B cell (primary cell): ENCODE measurements around the gene ARHGAP1. TPM values are rescaled to one million over a fixed set of nuclear protein-coding genes. Genes with fewer than 3 reads are reported as not detected.

Experiments
- ATAC-seq: fragments of 200-7000 bp; cut with Tn5 transposase; one replicate; pipeline ENCODE4 v1.10.0; 2021; ENCODE audit warnings: low read depth, mild to moderate bottlenecking, moderate number of reproducible peaks, moderate library complexity
- CTCF ChIA-PET: fragments of 350-600 bp; sonication (Branson Sonifier 250); formaldehyde crosslinking; loops from one replicate; lab custom pipeline; 2021; ENCODE audit warnings: antibody characterized with exemption, inconsistent platforms; lab: Charles Lee
- POLR2A ChIA-PET: fragments of 350-600 bp; sonication (Branson Sonifier 250); formaldehyde crosslinking; loops from one replicate; lab custom pipeline; 2021; ENCODE audit warnings: antibody characterized with exemption; lab: Charles Lee
- DNase-seq: peaks from one replicate; pipeline ENCODE4 v3.0.0; 2013
- H2AFZ ChIP-seq: 2 replicates; pipeline ENCODE4 v1.6.1; 2012; ENCODE audit warnings: mild to moderate bottlenecking, low read depth, low read length; ENCODE audit not compliant: insufficient read depth, poor library complexity, severe bottlenecking
- H3K27ac ChIP-seq, 2 donors: 1 replicate in 1 of 2; 2 replicates in 1 of 2; pipeline ENCODE4 v1.5.1; 2012 to 2013; ENCODE audit warnings: low read length in 2 of 2, mild to moderate bottlenecking in 2 of 2, moderate library complexity in 1 of 2
- H3K27me3 ChIP-seq, 4 experiments: fragments of 200-600 bp in 1 of 4; sonication (generic) in 1 of 4; replicated peaks in 1 of 4; 1 replicate in 2 of 4; 2 replicates in 2 of 4; pipeline versions ENCODE4 v1.6.1 to v1.7.0; 2013 to 2016; ENCODE audit warnings: low read length in 3 of 4, mild to moderate bottlenecking in 2 of 4, mixed read lengths in 1 of 4, moderate library complexity in 1 of 4; ENCODE audit not compliant: insufficient read depth in 4 of 4, control insufficient read depth in 3 of 4; ENCODE audit errors: control extremely low read depth in 1 of 4
- H3K36me3 ChIP-seq, 2 experiments: replicated peaks in 1 of 2; 1 replicate in 1 of 2; 2 replicates in 1 of 2; pipeline versions ENCODE4 v1.6.1 to v1.7.1; 2013; ENCODE audit warnings: low read length in 1 of 2; ENCODE audit not compliant: insufficient read depth in 2 of 2, control insufficient read depth in 1 of 2; ENCODE audit errors: control extremely low read depth in 1 of 2, extremely low read depth in 1 of 2
- H3K4me1 ChIP-seq, 2 donors: fragments of 200-600 bp in 1 of 2; sonication (generic) in 1 of 2; 1 replicate in 1 of 2; 2 replicates in 1 of 2; pipeline versions ENCODE4 v1.5.1 to v1.6.1; 2013 to 2017; ENCODE audit warnings: low read length in 2 of 2; ENCODE audit not compliant: control insufficient read depth in 2 of 2, insufficient read depth in 2 of 2
- H3K4me2 ChIP-seq: replicated peaks from 2 replicates; pipeline ENCODE3; 2012; ENCODE audit warnings: mild to moderate bottlenecking, low read depth, low read length; ENCODE audit not compliant: poor library complexity, severe bottlenecking
- H3K4me3 ChIP-seq, 5 experiments: fragments of 200-600 bp in 1 of 5; sonication (generic) in 1 of 5; 1 replicate in 3 of 5; 2 replicates in 2 of 5; pipeline versions ENCODE4 v1.5.1 to v1.7.0; 2011 to 2016; ENCODE audit warnings: low read length in 4 of 5, mild to moderate bottlenecking in 4 of 5, low read depth in 2 of 5, control low read depth in 1 of 5, moderate library complexity in 1 of 5; ENCODE audit not compliant: insufficient read depth in 1 of 5; ENCODE audit errors: control extremely low read depth in 1 of 5, extremely low read depth in 1 of 5
- H3K79me2 ChIP-seq: fragments of 200-600 bp; sonication (generic); one replicate; pipeline ENCODE4 v1.6.0; 2016; ENCODE audit warnings: low read length; ENCODE audit not compliant: control insufficient read depth, insufficient read depth
- H3K9ac ChIP-seq: fragments of 200-600 bp; sonication (generic); 2 replicates; pipeline ENCODE4 v1.6.1; 2017; ENCODE audit warnings: mild to moderate bottlenecking, low read length, moderate library complexity
- H3K9me3 ChIP-seq, 3 donors: one replicate each; pipeline versions ENCODE4 v1.6.1 to v1.7.1; 2013; ENCODE audit warnings: low read length in 2 of 3; ENCODE audit not compliant: control insufficient read depth in 2 of 3, insufficient read depth in 1 of 3; ENCODE audit errors: control extremely low read depth in 1 of 3
- H4K20me1 ChIP-seq: 2 replicates; pipeline ENCODE4 v1.6.0; 2012; ENCODE audit warnings: mild to moderate bottlenecking, low read length; ENCODE audit not compliant: insufficient read depth, control insufficient read depth, poor library complexity, severe bottlenecking
- H3K27ac Mint-ChIP-seq: one replicate; pipeline ENCODE4 v1.8.0; 2021; ENCODE audit warnings: mixed read lengths
- H3K27me3 Mint-ChIP-seq: one replicate; pipeline ENCODE4 v1.8.0; 2021; ENCODE audit warnings: mixed read lengths
- H3K4me1 Mint-ChIP-seq: one replicate; pipeline ENCODE4 v1.8.0; 2021; ENCODE audit warnings: mixed read lengths
- H3K4me3 Mint-ChIP-seq: one replicate; pipeline ENCODE4 v1.8.0; 2021; ENCODE audit warnings: mixed read lengths
- H3K9me3 Mint-ChIP-seq: one replicate; pipeline ENCODE4 v1.8.0; 2022; ENCODE audit warnings: mixed read lengths; ENCODE audit not compliant: insufficient read depth
- CTCF ChIP-seq: fragments of 200-600 bp; IDR thresholded peaks from one replicate; pipeline ENCODE4 v1.8.0; 2022; ENCODE audit warnings: antibody characterized with exemption, mild to moderate bottlenecking
- EZH2 ChIP-seq: IDR thresholded peaks from 2 replicates; pipeline ENCODE4 v1.6.1; 2012; ENCODE audit warnings: borderline replicate concordance, low read depth, mild to moderate bottlenecking, moderate library complexity, low read length; ENCODE audit not compliant: insufficient read depth, poor library complexity, severe bottlenecking
- WGBS: methylation state at CpG from one replicate; pipeline ENCODE4 v1.1.5; 2013; ENCODE audit warnings: missing lambda C conversion rate; ENCODE audit not compliant: insufficient coverage; 5-methylcytosine and 5-hydroxymethylcytosine counted together
- intact Hi-C: fragments of 100-400 bp; cut with micrococcal nuclease; formaldehyde crosslinking; loops from one replicate; pipeline ENCODE4 v1.10.0; 2022
- polyA plus RNA-seq: library from polyadenylated mRNA; depleted of rRNA; stranded (reverse); fragments of >200 nt; gene quantifications from 2 replicates; pipeline ENCODE4 v1.2.3, GENCODE V29; 2012
- total RNA-seq, 2 donors: library from RNA; stranded (reverse); fragments of 120-200 nt in 1 of 2; gene quantifications; 1 replicate in 1 of 2; 2 replicates in 1 of 2; pipeline versions ENCODE4 v1.2.3 to v1.2.4, GENCODE V29; 2013 to 2022

Gene ARHGAP1
- total and polyA plus RNA-seq, 2 donors (not counting 1 experiment from before 2014, with no cell fraction given), result 33.9 to 55.0 TPM

- Histone ChIP-seq H3K79me2 (no peaks in the 10 kb centered on the region), H3K27me3 (no peaks in the 10 kb centered on the region), H3K4me1 (peaks cover 6 to 7% of the 10 kb centered on the region in 2 donors), H2AFZ (no peak overlapping the region), H3K36me3 (peaks cover 5 to 51% of the 10 kb centered on the region in 2 experiments), H4K20me1 (no peaks in the 10 kb centered on the region), H3K27ac (no peak overlapping the region), H3K9ac (no peak overlapping the region), H3K4me3 (no peak overlapping the region), H3K9me3 (no peaks in the 10 kb centered on the region), H3K4me2 (no peak overlapping the region)
- H3K27me3 Mint-ChIP-seq, result no peaks in the 10 kb centered on the region
- no peaks in the 10 kb centered on the region for H3K9me3 Mint-ChIP-seq
- no peak overlapping the region for H3K4me3 Mint-ChIP-seq
- ChIA-PET POLR2A (no interaction called here), CTCF (no interaction called here)
- WGBS, result 98% methylated on average over 11 of the region's 11 CpGs
- no peak for DNase-seq
- no peak for ATAC-seq
- no peak overlapping the region for H3K27ac Mint-ChIP-seq
- H3K4me1 Mint-ChIP-seq, result peaks cover 8% of the 10 kb centered on the region
- TF ChIP-seq CTCF (no peak), EZH2 (no peak)
- intact Hi-C loops, result no loop called here
These were observed 18.6 kb downstream of the ARHGAP1 start for GRCh38 chr11:46681814-46682213.

- ATAC-seq, result no peak
- peaks cover 3 to 46% of the 10 kb centered on the region in 2 experiments for H3K36me3 ChIP-seq
- no peak overlapping the region for H3K27ac Mint-ChIP-seq
These were observed 19.6 kb downstream of the ARHGAP1 start for GRCh38 chr11:46680815-46681214.

More at GRCh38 chr11:46680815-46681214, 19.6 kb downstream of the ARHGAP1 start:
- Histone ChIP-seq H3K4me2 (no peak overlapping the region), H3K79me2 (no peaks in the 10 kb centered on the region), H3K9ac (no peak overlapping the region), H4K20me1 (no peaks in the 10 kb centered on the region), H3K27ac (no peak overlapping the region), H3K4me1 (peaks cover 12 to 17% of the 10 kb centered on the region in 2 donors), H3K4me3 (no peak overlapping the region), H3K9me3 (no peaks in the 10 kb centered on the region), H3K27me3 (no peaks in the 10 kb centered on the region), H2AFZ (no peak overlapping the region)
- H3K4me1 Mint-ChIP-seq, result peaks cover 15% of the 10 kb centered on the region
- no peak for DNase-seq
- ChIA-PET CTCF (no interaction called here), POLR2A (no interaction called here)
- WGBS, result 95% methylated on average over 11 of the region's 22 CpGs
- no peaks in the 10 kb centered on the region for H3K27me3 Mint-ChIP-seq
- TF ChIP-seq CTCF (no peak), EZH2 (no peak)
- H3K4me3 Mint-ChIP-seq, result no peak overlapping the region
- no peaks in the 10 kb centered on the region for H3K9me3 Mint-ChIP-seq
- intact Hi-C loops, result no loop called here
